ENCODE data around the gene PMIS2. TPM values are rescaled to one million over a fixed set of nuclear protein-coding genes. Genes with fewer than 3 reads are reported as not detected.

The PMIS2 gene
- total and polyA plus RNA-seq, 2 of the 8 experiments (the other 6 are each of a cell fraction or from before 2014, with no cell fraction given) = not detected

DNA sequence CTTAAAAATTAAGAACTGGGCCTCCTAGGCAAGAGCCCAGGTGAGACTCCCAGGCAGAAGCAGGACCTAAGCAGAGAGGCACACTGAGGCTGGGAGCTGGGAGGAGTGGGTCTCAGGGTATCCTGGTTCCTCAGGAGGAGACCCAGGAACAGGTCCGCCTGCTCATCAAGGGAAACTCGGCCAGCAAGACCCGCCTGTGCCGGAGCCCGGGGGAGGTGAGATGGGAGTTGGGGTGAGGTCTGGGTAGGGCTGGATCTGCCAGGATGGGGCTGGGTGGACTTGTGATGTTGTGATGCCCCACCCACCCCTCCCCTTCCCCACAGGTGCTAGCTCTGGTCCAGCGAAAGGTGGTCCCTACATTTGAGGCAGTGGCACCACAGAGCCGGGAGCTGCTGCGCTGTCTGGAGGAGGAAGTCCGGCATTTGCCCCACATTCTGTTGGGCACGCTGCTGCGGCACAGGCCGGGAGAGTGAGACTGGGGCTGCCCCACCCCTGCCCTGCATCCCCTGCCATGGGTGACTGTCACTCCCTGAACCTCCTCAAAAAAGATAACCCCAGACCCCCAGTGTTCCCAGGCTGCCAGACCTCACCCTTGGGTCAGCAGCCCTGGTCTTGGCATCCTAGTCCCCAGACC, 33.4 kb downstream of the PMIS2 start (continued):
- TF ChIP-seq SP4 (IDR thresholded peaks at IDR 0.05; ENCODE audit: low read length) = no peak
- TF ChIP-seq CTBP2 (IDR thresholded peaks at IDR 0.05; ENCODE audit: borderline replicate concordance, insufficient read depth, insufficient read length, low read length) = no peak
- TF ChIP-seq HDAC6 (IDR thresholded peaks at IDR 0.05; ENCODE audit: low read depth, low read length) = no peak
- no peak for TF ChIP-seq SP1 (IDR thresholded peaks at IDR 0.05; ENCODE audit: low read depth, low read length)
